Measurements from ENCODE around the gene MAGI2. TPM values are rescaled to one million over a fixed set of nuclear protein-coding genes. Genes with fewer than 3 reads are reported as not detected.
A peak's percentile ranks its signal among the peaks of the same experiment; 100 is the strongest.

Gene MAGI2
- total RNA-seq, 1 experiment from 2014 or later: 0.34 TPM

DNA sequence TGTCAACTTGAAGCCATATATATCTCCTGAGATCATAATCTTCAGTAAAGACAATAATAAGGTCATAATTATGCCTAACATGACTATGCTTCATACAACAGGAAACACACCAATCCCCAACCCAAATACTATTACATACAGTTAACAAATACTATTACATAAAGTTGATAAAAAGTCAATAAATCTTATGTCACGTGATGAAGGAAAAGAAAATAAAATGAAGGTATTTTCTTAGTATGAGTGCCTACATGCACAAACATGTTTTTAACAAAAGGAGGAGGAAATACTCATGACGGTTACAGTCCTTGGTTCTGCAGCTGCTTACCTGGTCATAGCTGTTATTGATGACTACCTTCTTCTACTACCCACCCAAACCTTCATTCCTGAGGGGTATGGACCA is 844.2 kb downstream of the MAGI2 start:
- Histone ChIP-seq H3K36me3 (ENCODE audit: insufficient read depth, low read length, poor library complexity, severe bottlenecking) (no peaks in the 10 kb centered on the region), H3K9me3 (ENCODE audit: low read depth, low read length, poor library complexity, severe bottlenecking) (no peaks in the 10 kb centered on the region), H3K4me3 (ENCODE audit: low read depth, low read length, poor library complexity, severe bottlenecking) (no peak overlapping the region), H3K27me3 (replicated peaks; ENCODE audit: insufficient read depth, low read depth, low read length, poor library complexity) (no peaks in the 10 kb centered on the region), H3K27ac (ENCODE audit: low read depth, low read length, poor library complexity, severe bottlenecking) (no peak overlapping the region), H3K4me1 (ENCODE audit: insufficient read depth, low read length, poor library complexity, severe bottlenecking) (no peaks in the 10 kb centered on the region)
- POLR2A ChIA-PET (ENCODE audit: low non-redundant PET): no interaction called here
- DNase-seq (ENCODE audit: low spot score): no peak
- CTCF ChIA-PET: no interaction called here
- BruUV-seq (replicated peaks): no TSS peak
- intact Hi-C loops (cut with micrococcal nuclease; ENCODE audit: unreplicated experiment): no loop called here
- TF ChIP-seq, protein P1, sequence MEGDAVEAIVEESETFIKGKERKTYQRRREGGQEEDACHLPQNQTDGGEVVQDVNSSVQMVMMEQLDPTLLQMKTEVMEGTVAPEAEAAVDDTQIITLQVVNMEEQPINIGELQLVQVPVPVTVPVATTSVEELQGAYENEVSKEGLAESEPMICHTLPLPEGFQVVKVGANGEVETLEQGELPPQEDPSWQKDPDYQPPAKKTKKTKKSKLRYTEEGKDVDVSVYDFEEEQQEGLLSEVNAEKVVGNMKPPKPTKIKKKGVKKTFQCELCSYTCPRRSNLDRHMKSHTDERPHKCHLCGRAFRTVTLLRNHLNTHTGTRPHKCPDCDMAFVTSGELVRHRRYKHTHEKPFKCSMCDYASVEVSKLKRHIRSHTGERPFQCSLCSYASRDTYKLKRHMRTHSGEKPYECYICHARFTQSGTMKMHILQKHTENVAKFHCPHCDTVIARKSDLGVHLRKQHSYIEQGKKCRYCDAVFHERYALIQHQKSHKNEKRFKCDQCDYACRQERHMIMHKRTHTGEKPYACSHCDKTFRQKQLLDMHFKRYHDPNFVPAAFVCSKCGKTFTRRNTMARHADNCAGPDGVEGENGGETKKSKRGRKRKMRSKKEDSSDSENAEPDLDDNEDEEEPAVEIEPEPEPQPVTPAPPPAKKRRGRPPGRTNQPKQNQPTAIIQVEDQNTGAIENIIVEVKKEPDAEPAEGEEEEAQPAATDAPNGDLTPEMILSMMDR (conservative IDR thresholded peaks at IDR 0.05; ENCODE audit: low read depth, low read length): no peak
- no peak for TF ChIP-seq EZH2 (IDR thresholded peaks at IDR 0.05; ENCODE audit: borderline replicate concordance, low read depth, low read length, poor library complexity, severe bottlenecking)

DNA sequence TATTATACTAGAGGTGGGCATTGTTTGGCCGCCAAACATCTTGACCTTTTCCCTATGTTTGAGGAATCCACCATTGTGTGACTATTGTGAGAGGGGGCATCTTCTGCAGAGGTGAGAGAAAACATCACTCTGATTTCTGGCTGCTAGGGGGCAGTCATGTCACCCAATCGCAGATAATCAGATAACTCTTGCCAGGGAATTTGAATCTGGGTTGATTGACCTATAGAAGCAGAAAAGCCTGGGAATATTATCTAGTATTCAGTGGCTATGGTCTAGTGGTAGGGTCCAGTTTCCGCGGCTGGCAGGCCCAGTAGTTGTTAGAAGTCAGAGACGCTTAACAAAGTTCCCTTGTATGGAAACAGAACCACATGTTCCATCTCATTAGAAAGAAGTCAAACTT is 846.4 kb downstream of the MAGI2 start:
- POLR2A ChIA-PET (ENCODE audit: low non-redundant PET): no interaction called here
- BruUV-seq (replicated peaks): no TSS peak
- Histone ChIP-seq H3K4me1 (ENCODE audit: insufficient read depth, low read length, poor library complexity, severe bottlenecking) (no peaks in the 10 kb centered on the region), H3K36me3 (ENCODE audit: insufficient read depth, low read length, poor library complexity, severe bottlenecking) (no peaks in the 10 kb centered on the region), H3K4me3 (ENCODE audit: low read depth, low read length, poor library complexity, severe bottlenecking) (no peak overlapping the region), H3K27me3 (replicated peaks; ENCODE audit: insufficient read depth, low read depth, low read length, poor library complexity) (no peaks in the 10 kb centered on the region), H3K27ac (ENCODE audit: low read depth, low read length, poor library complexity, severe bottlenecking) (no peak overlapping the region), H3K9me3 (ENCODE audit: low read depth, low read length, poor library complexity, severe bottlenecking) (no peaks in the 10 kb centered on the region)
- TF ChIP-seq, protein P1 (conservative IDR thresholded peaks at IDR 0.05; ENCODE audit: low read depth, low read length): peak; percentile 62
- no peak for TF ChIP-seq EZH2 (IDR thresholded peaks at IDR 0.05; ENCODE audit: borderline replicate concordance, low read depth, low read length, poor library complexity, severe bottlenecking)
- peak; percentile 32 for DNase-seq (ENCODE audit: low spot score)
- intact Hi-C loops (cut with micrococcal nuclease; ENCODE audit: unreplicated experiment): no loop called here
- CTCF ChIA-PET: no interaction called here

- H3K27me3 ChIP-seq (replicated peaks; ENCODE audit: insufficient read depth, low read depth, low read length, poor library complexity): peaks cover 7% of the 10 kb centered on the region
- CTCF ChIA-PET: no interaction called here
- no peaks in the 10 kb centered on the region for H3K36me3 ChIP-seq (ENCODE audit: insufficient read depth, low read length, poor library complexity, severe bottlenecking)
- BruUV-seq (replicated peaks): no TSS peak
- POLR2A ChIA-PET (ENCODE audit: low non-redundant PET): no interaction called here
- intact Hi-C loops (cut with micrococcal nuclease; ENCODE audit: unreplicated experiment): no loop called here
- TF ChIP-seq EZH2 (IDR thresholded peaks at IDR 0.05; ENCODE audit: borderline replicate concordance, low read depth, low read length, poor library complexity, severe bottlenecking): no peak
- TF ChIP-seq, protein P1 (conservative IDR thresholded peaks at IDR 0.05; ENCODE audit: low read depth, low read length): no peak
- no peaks in the 10 kb centered on the region for H3K9me3 ChIP-seq (ENCODE audit: low read depth, low read length, poor library complexity, severe bottlenecking)
- no peaks in the 10 kb centered on the region for H3K4me1 ChIP-seq (ENCODE audit: insufficient read depth, low read length, poor library complexity, severe bottlenecking)
- no peak overlapping the region for H3K27ac ChIP-seq (ENCODE audit: low read depth, low read length, poor library complexity, severe bottlenecking)
- no peak for DNase-seq (ENCODE audit: low spot score)
- no peak overlapping the region for H3K4me3 ChIP-seq (ENCODE audit: low read depth, low read length, poor library complexity, severe bottlenecking)
Observed at GRCh38 chr7:78605119-78605518, 848.3 kb downstream of the MAGI2 start.

Measured in A673 (cell line).